A172 (cell line): Measurements from ENCODE around the gene TOR1AIP2. TPM values are rescaled to one million over a fixed set of nuclear protein-coding genes. Genes with fewer than 3 reads are reported as not detected.

Experiments
- DNase-seq: peaks from one replicate; pipeline ENCODE4 v3.0.0-alpha.2; 2015; ENCODE audit warnings: low spot score
- total RNA-seq: library from RNA; depleted of rRNA; stranded (reverse); fragments of >200 nt; shearing (Covaris generic); gene quantifications from 2 replicates; pipeline ENCODE4 v1.2.3, GENCODE V29; 2014

TOR1AIP2 gene
- total RNA-seq, 1 experiment from 2014 or later: 143 TPM

DNA sequence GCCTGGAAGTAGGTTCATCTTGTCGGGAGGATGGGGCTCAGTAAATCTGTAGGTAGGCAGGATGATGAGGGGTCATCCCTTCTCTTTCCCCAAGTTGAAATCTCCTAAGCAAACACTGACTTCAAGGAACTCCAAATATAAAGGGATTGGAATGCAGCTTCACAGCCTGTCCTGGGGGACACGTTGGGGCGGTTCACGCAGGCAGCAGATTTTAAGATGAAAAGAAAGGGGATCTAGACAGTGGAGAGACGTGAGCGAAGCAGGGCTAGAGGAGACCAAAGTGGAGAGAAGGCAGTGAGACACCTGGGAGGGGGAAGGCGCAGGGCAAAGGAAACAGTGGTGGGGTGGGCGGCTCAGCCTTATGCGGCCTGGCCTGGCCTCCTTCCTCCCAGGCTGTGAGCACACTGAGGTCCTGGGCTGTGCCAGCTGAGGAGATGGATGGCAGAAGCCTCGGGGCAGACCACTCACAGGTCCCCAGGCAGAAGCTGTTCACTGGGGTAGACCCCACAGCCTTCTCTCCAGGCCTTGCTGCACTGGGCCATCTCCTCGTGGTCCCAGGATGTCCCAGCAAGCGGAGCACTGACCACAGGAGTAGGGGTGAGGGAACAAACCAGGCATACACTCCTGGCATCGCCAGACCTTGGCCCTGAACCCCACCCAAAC lies 51.7 kb downstream of the TOR1AIP2 start:
- DNase-seq: no peak

DNA sequence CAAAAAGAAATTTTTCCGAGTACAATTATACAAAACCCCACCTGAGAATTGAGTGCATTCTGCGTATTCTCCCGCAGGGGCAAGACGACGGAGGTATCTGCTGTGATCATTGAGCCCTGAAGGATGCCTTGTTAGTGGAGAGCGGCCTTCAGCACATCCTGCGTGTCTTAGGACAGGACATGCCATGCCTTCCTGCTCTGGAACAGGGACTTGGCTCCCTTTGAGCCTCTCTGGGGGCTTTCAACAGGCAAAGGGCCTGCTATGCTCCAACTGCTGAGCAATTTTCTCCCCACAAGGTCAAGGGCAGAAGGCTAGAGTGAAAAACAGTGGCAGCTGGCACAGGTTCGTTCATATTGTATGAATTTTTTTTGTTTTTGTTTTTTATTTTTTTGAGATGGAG lies 52.4 kb downstream of the TOR1AIP2 start:
- no peak for DNase-seq

DNA sequence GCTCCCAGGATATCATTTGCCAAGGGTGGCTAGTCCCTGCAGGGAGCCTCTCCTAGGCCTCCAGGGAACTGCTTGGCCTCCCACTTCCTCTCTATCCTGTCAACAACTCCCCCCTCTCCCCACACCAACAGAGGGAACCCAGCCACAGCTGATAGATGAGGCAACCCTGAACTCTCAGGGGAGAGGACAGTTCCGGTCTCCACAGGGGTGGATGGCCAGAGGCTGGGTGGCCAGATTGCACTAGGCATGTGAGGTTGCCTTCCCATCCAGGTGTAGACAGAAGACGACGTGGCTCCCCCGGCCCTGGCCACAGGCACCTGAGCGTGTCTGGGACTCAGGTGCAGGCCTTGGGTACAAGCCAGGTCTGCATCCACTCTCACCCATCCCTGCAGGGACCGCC lies 53.3 kb downstream of the TOR1AIP2 start:
- DNase-seq: no peak

DNA sequence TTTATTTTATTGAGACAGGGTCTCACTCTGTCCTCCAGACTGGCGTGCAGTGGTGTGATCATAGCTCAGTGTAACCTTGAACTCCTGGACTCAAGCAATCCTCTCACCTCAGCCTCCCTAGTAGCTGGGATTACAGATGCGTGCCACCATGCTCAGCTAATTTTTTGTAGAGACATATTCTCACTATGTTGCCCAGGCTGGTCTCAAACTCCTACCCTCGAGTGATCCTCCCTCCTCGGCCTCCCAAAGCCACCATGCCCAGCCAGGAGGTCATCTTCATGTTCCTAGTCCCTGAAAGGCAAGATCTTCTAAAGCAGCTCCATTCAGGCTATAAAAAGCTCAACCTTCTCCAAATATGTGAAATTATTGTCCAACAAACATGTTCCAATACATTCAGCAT lies 53.9 kb downstream of the TOR1AIP2 start:
- no peak for DNase-seq

DNA sequence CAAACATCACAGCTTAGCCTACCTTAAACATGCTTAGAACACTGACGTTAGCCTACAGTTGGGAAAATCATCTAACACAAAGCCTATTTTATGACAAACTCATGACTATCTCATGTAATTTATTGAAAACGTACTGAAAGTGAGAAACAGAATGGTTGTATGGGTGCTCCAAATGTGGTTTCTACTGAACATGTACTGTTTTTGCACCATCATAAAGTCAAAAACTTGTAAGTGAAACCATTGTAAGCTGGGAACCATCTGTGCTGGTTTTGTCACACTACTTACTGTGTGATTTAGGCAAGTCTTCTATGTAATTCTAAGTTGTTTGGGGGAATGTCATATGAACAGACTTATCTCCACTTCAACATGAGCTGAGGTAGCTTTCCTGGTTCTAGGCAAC lies 55.5 kb downstream of the TOR1AIP2 start:
- no peak for DNase-seq

DNA sequence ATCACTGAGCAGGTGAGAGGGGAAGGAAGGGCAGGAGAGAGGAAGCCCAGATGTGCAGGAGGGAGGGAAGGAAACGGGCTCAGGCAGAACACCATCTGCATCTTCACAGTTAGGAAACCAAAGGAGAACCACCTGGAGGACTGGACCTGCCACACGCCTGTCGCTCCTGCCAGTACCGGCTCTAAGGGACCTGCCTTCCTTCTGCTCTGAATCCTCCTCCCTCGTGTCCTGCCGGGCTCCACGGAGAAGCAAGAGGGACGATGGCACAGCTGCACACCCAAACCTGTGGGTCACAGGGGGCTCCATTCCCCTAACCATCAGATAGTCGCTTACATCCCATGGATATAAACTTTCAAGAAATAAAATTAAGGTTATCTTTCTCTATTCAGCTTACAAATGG lies 56.1 kb downstream of the TOR1AIP2 start:
- no peak for DNase-seq

DNA sequence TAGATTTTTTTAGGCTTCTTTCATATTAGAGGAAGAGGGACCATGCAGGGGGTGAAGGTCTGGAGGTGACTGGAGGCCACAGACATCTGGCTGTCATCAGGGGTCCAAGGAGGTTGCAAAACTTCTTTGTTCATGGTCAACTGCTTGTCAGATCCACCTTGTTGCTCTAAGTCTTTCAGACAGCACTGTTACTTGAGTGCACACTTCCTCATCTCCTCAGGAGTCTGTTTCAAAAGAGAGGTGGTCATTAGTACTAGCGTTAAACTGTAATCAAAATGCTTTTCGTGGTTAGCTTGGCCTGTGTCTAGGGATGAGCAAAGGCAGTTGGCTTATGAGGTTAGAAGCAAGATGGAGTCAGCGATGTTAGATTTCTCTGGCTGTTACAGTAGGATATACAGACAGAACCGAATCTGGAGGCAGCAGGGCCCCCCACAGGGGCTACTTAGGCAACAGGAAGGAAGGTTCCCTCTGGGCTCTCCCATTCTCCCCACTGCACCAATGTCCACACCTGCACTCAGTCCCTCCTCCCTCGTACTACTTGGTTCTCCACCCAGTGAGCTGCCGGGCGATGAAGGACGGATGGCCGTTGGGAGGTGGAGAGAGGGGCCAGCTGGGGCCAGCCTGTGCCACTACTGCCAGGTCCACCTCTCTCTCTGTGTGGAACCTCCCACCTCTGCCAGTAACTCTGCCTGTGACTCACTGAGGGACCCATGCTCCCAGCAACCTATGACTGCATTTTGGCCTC lies 57.2 kb downstream of the TOR1AIP2 start:
- no peak for DNase-seq

DNA sequence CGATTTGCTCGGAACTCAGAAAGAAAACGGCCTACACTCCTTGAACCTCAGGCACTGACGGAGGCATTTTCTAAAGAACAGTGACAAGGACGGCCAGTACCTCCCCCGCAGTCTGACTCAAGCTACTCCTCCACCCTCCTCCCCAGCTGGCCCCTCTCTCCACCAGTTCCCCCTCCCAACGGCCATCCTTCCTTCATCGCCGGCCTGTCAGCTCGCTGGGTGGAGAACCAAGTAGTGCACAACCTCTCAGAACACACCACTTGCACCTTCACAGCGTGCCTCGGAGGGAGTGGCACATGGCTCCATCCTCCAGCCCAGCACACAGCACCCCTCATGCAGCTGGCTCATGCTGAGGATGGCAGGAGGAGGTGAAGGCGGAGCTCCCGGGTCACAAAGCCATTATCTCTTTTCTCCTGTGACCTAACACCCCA lies 58.8 kb downstream of the TOR1AIP2 start:
- DNase-seq: no peak

DNA sequence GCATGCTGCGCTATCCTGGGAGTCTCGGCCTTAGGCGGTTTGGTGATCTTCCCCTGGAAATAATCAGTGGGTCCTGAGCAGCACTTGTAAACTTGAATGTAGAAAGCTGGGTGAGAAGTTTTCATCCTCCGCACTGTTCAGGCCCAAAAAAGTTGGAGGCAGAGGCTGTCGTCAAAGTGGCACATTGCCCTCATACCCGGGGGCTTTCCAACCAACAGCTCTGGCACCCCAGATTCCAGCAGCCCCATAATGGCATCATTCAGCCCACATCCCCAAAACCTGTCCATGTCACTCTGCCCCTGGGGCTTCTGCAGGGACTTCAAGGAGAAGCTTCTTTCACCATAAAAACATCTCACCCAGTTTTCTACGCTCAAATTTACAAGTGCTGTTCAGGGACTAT lies 59.3 kb downstream of the TOR1AIP2 start:
- DNase-seq: no peak

DNA sequence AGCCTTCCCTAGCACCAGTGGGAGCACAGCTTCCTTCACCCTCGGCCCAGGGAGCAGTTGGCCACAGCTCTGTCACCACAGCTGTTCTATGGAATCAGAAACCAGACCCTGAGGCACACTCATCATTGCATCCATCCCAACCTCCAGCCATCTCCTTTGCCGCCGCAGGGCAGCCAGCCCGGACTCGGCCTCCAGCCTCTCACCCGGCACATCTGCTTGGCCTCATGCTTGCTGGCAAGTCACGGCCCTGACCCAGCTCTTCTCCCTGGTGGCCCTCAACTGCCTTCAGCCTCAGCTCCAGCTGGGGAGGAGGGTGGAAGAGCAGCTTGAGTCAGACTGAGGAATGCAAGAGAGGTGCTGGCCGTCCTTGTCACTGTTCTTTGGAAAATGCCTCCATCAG lies 59.8 kb downstream of the TOR1AIP2 start:
- DNase-seq: no peak

DNA sequence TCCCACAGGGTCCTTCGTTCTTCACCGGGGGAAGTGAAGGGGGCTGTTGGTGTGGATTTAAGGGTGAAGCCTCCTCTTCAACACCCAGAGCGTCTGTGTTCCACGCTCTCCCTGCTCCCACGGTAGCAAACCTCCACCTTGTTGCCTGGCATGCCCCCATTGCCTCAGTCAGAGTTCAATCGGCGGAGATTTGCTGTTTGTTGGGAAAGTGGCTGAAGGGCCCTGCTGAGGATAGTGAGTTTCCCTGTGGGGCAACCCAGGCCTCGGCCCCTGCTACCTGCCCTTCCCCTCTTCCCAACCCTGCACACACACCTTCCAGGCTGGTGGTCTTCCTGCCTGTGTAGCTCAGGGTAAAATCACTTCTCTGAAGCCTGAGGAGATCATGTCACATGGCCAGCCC lies 60.5 kb downstream of the TOR1AIP2 start:
- no peak for DNase-seq

DNA sequence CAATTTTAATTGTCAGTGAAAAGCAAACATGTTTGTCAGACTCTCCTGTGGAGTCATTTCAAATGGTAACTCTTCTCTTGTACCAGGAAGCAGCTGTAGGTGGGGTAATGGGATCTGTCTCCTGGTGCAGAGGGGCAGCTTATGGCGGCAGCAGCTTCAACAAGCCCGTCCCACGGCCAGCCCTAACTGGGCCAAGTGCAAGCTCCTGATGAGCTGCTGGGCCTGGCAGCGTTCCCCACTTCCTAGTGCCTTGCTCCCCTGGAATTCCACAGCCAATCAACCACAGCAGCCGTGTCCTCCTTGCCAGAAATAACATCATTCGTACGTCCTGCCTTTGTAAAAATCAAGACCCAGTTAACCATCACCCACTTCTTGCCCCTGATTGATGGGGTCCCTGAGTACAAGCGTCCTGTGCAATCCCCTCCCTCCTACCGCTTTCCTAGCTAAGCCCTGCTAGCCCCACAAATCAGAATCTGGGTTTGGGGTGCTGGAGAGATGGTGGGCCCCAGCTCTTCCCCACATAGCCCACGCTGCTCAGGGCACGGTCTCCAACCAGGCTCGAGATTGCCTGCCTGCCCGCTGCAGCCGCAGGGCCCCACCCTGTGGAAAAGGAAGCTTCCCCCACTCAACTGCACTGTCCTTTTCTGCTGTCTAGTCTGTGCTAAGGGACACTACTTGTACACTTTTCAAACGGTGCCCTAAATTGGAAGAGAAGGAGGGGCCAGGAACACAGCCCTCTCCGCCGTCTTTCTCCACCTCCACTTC lies 61.2 kb downstream of the TOR1AIP2 start:
- no peak for DNase-seq

DNA sequence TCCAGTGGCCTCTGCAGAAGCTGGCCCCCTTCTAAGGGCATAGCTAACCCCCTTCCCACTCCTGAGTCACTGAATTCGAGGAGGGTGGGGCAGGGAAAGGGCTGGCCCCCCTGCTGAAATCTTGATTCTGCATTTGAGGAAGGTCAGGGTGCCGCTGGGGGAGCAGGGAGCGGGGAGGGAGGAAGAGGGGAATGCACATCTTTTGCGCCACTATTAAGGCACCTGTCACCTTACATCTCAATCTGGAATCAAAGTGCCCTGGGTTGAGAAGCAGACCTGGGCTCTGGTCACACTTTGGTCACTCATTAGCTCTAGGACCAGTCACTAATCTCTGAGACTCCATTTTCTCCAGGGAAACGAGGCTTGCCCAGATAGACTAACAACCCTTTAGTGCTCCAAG lies 62.0 kb downstream of the TOR1AIP2 start:
- DNase-seq: no peak

DNA sequence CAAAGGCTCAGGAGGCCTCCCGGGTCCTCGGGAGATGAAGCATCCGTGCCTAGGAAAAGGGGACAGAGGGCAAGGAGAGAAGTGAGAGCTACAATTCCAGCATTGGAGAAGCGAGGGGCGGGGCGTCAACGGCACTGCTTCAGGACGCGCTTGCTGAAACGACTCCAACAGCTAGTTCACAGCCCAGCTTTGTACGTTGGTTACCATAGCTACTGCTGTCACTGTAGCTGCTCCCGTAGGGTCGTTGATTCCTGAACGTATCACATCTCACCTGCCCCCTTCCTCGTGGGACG lies 63.1 kb downstream of the TOR1AIP2 start:
- no peak for DNase-seq

DNA sequence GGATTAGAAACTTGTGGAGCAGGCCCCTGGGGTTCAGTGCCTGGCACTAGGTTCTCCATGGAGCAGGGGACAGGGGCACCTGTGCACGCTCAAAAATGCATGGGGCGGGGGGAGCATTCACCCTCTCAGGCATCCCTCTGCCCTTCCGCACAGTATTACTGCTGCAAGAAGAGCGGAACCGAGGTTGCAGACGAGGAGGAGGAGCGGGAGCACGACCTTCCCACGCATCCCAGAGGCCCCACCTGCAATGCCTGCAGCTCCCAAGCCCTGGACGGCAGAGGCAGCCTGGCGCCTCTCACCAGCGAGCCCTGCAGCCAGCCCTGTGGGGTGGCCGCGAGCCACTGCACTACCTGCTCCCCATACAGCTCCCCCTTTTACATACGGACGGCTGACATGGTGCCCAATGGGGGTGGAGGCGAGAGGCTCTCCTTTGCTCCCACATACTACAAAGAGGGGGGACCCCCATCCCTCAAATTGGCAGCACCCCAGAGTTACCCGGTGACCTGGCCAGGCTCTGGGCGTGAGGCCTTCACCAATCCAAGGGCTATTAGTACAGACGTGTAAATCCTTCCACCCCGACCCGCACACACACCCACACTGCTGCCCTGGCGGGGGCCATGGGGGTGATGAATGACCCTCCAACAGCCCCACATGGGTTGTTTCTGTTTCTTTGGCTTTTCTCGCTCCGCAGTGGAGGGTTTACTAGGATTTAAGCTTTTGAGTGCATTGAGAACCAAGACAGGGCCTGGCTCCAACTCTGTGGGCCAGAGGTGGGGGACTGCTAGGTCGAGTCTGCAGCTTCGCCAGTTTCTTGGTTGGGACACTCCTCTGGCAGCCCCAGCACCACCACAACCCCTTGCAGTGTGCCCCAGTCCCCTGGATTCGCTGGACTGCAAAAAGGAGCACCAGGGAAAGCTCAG lies 63.7 kb downstream of the TOR1AIP2 start:
- no peak for DNase-seq

DNA sequence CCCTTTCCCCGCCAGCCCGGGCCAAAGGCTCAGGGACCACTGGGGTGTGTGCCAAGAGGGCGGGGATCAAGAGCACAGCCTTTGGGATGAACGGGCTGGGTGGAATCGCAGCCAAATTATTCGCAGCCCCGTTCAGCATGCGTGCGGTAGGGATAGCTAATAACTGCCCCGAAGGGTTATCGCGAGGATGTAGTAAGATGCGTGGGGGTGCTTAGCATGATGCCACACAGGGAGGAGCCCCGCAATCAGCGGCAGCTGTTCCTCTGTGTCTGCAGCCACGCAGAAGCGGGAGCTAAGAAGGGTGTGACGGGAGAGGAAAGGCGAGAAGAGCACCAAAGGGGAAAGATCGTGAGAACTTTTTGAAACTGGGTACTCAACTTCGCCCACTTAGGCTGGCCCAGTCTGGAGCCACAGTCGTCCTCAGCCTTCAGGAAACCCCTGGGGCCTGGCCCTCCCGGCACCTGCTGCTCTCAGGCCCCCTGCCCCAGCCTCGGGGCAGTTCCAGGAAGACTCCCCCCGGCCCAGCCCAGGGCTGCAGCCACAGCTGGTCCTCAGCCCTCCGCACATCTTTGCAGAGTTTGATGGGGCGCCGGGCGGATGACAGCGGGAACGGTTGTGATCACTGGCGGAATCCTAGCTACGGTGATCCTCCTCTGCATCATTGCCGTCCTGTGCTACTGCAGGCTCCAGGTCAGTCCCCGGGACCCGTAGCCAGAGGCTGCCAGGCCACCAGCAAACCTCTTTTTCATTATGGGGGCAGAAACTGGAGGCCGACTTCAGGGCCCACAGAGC lies 64.9 kb downstream of the TOR1AIP2 start:
- DNase-seq: no peak

DNA sequence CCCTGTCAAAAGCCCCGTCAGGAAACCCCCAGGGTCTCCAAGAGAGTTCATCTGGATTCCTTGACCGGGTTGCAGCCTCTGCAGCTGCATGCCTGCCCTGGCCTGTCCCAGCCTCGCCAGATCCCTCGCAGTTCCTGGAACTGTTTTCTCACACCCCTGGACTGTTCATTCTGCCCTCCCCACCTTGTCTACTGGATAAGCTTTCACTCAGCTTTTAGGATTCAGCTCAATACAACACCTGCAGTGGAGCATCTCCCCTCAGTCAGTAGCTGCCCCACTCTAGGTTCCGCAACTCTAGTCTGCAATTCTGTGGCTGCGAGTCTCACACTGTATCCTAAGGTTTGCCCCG lies 67.3 kb downstream of the TOR1AIP2 start:
- DNase-seq: no peak

DNA sequence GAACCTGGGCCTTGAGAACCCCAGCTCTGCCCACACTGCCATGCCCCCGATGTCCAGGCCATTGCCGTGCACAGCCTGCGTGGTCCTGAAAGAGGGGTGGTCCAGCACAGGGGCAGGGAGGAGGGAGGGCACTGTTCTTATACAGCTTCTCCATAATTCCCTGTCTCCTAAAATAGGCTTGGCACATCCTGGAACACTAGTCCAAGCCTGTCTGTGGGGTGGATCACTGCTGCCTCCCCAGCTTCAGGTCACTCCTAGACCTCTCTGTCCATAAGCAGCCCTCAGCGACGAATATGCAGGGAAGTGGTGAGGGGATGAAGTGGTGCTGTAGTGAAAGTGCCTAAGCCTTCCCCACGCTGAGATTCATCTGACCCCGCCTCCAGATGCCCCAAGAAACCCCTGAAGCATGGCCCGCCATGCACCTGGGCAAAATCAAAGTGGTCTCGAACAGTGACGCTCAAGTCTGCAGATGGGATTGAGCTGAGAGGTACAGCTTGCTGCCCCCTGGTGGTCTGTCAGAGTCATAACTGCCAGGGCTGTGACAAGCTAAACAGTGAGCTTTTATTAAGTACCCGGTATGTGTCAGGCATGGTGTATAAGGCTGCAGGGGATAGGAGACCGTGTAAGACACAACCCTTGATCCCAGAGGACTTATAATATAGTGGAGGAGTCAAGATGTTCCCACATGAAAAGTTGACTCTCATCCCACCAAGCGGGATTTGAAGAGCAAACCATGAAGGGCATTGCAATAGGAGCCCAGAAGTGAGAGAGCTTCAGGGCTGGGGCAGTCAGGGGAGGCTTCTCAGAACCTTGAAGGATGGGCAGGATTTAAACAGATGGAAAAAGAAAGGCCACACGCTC lies 67.9 kb downstream of the TOR1AIP2 start:
- DNase-seq: peak; percentile 81

DNA sequence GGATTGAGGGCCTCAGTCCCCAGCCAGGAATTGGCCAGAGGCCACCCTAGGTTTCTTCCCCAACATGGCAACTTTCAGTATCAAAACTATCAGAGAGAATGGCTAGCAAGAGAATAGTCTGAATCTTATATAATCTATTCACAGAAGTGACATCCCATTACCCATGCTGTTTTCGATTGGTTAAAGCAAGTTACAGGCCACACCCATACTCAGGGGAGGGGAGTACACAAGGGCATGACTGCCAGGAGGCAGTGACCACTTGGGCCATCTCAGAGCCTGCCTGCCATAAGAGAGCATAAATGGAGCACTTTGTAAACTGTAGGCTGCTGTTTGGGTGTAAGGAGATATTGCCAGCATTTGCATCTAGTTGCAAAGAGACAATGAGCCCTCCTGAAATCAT lies 69.1 kb downstream of the TOR1AIP2 start:
- peak; percentile 21 for DNase-seq
